Neural cell (in vitro differentiated cells): ENCODE measurements around the gene SYPL2. TPM values are rescaled to one million over a fixed set of nuclear protein-coding genes. Genes with fewer than 3 reads are reported as not detected.

Source experiments
- H2AFZ ChIP-seq: fragments of 200-600, 300-800 bp; sonication (generic), shearing (Covaris generic); 2 replicates; pipeline ENCODE4 v1.6.0; 2014; ENCODE audit warnings: low read depth, mild to moderate bottlenecking, antibody characterized with exemption, low read length, moderate library complexity
- H3F3A ChIP-seq: fragments of 200-600 bp; shearing (Covaris generic); 2 replicates; pipeline ENCODE4 v1.6.1; 2016; ENCODE audit warnings: mild to moderate bottlenecking, moderate library complexity, mixed read lengths, antibody characterized with exemption, low read length; ENCODE audit not compliant: insufficient read depth, poor library complexity, severe bottlenecking
- H3K27ac ChIP-seq: fragments of 200-600, 300-800 bp; sonication (generic), shearing (Covaris generic); 2 replicates; pipeline ENCODE4 v1.5.1; 2014; ENCODE audit warnings: mild to moderate bottlenecking, low read length, moderate library complexity
- H3K27me3 ChIP-seq: fragments of 300-800, 200-600 bp; sonication (generic), shearing (Covaris generic); 2 replicates; pipeline ENCODE4 v1.6.0; 2014; ENCODE audit warnings: mild to moderate bottlenecking, low read depth, low read length, moderate library complexity; ENCODE audit not compliant: insufficient read depth
- H3K36me3 ChIP-seq: fragments of 300-800, 200-600 bp; sonication (generic), shearing (Covaris generic); 2 replicates; pipeline ENCODE4 v1.5.1; 2014; ENCODE audit warnings: mild to moderate bottlenecking, antibody characterized with exemption, low read length, moderate library complexity; ENCODE audit not compliant: insufficient read depth
- H3K4me2 ChIP-seq: fragments of 300-800, 200-600 bp; sonication (generic), shearing (Covaris generic); 2 replicates; pipeline ENCODE4 v1.6.0; 2014; ENCODE audit warnings: mild to moderate bottlenecking, low read length
- H3K4me3 ChIP-seq: fragments of 300-800, 200-600 bp; sonication (generic), shearing (Covaris generic); 2 replicates; pipeline ENCODE4 v1.5.1; 2014; ENCODE audit warnings: mild to moderate bottlenecking, low read length, moderate library complexity
- H3K79me2 ChIP-seq: fragments of 200-600 bp; shearing (Covaris generic); replicated peaks from 2 replicates; pipeline ENCODE4 v1.6.0; 2014; ENCODE audit warnings: mild to moderate bottlenecking, low read length, moderate library complexity; ENCODE audit not compliant: insufficient read depth
- H3K9ac ChIP-seq: fragments of 300-800, 200-600 bp; sonication (generic), shearing (Covaris generic); 2 replicates; pipeline ENCODE4 v1.6.1; 2016; ENCODE audit warnings: mild to moderate bottlenecking, low read length, mixed read lengths
- H3K9me2 ChIP-seq: fragments of 200-600 bp; shearing (Covaris generic); 2 replicates; pipeline ENCODE4 v1.6.1; 2016; ENCODE audit warnings: mild to moderate bottlenecking, low read length, mixed read lengths; ENCODE audit not compliant: insufficient read depth
- H3K9me3 ChIP-seq: fragments of 200-600, 300-800 bp; sonication (generic), shearing (Covaris generic); 2 replicates; pipeline ENCODE4 v1.6.1; 2016; ENCODE audit warnings: mild to moderate bottlenecking, mixed run types, low read length, moderate library complexity, mixed read lengths
- H4K20me1 ChIP-seq: fragments of 200-600 bp; shearing (Covaris generic); 2 replicates; pipeline ENCODE4 v1.6.1; 2016; ENCODE audit warnings: mild to moderate bottlenecking, mixed run types; ENCODE audit not compliant: insufficient read depth
- CTCF ChIP-seq: fragments of 450-650 bp; IDR thresholded peaks from 2 replicates; pipeline ENCODE4 v1.5.1; 2014; ENCODE audit warnings: antibody characterized with exemption, mild to moderate bottlenecking, moderate library complexity; ENCODE audit not compliant: poor library complexity, severe bottlenecking
- EP300 ChIP-seq: fragments of 450-650 bp; conservative IDR thresholded peaks from 2 replicates; pipeline ENCODE4 v1.6.1; 2014; ENCODE audit warnings: antibody characterized with exemption, mild to moderate bottlenecking, moderate library complexity; ENCODE audit not compliant: poor library complexity, severe bottlenecking
- EZH2 ChIP-seq: fragments of 200-600, 300-800 bp; shearing (Covaris generic), sonication (generic); IDR thresholded peaks from 2 replicates; pipeline ENCODE4 v1.6.1; 2014; ENCODE audit warnings: antibody characterized with exemption, low read length, borderline replicate concordance, mild to moderate bottlenecking; ENCODE audit not compliant: insufficient read depth, poor library complexity, severe bottlenecking
- MXI1 ChIP-seq: fragments of 450-650 bp; conservative IDR thresholded peaks from 2 replicates; pipeline ENCODE4 v1.6.1; 2014; ENCODE audit warnings: antibody characterized with exemption, mild to moderate bottlenecking; ENCODE audit not compliant: poor library complexity, severe bottlenecking
- POLR2AphosphoS5 ChIP-seq: IDR thresholded peaks from 2 replicates; pipeline ENCODE4 v1.6.1; 2012
- RAD21 ChIP-seq: fragments of 450-650 bp; conservative IDR thresholded peaks from 2 replicates; pipeline ENCODE4 v1.6.1; 2014; ENCODE audit warnings: antibody characterized with exemption, mild to moderate bottlenecking, moderate library complexity
- REST ChIP-seq: IDR thresholded peaks from 2 replicates; pipeline ENCODE4 v1.6.1; 2012; ENCODE audit warnings: borderline replicate concordance
- SMC3 ChIP-seq: fragments of 450-650 bp; conservative IDR thresholded peaks from 2 replicates; pipeline ENCODE4 v1.6.1; 2014; ENCODE audit warnings: antibody characterized with exemption, mild to moderate bottlenecking, moderate library complexity; ENCODE audit not compliant: poor library complexity
- TAF1 ChIP-seq: IDR thresholded peaks from 2 replicates; pipeline ENCODE4 v1.6.1; 2012; ENCODE audit warnings: low read depth
- polyA plus RNA-seq: library from polyadenylated mRNA; depleted of rRNA; stranded (reverse); fragments of >200 nt; gene quantifications from 2 replicates; pipeline ENCODE4 v1.2.3, GENCODE V29; 2014

SYPL2 gene
- polyA plus RNA-seq, 1 donor from 2014 or later = not detected

- Histone ChIP-seq H3K27ac (peak within 1 kb of the TSS; percentile 92), H3K9me3 (no peaks in the 10 kb centered on the region), H3K79me2 (peaks cover 8% of the 10 kb centered on the region), H3K4me2 (peak within 1 kb of the TSS; percentile 70), H3K4me3 (peak within 1 kb of the TSS; percentile 81), H2AFZ (peak within 1 kb of the TSS; percentile 94), H3K9ac (peak within 1 kb of the TSS; percentile 91), H3K9me2 (no peaks in the 10 kb centered on the region), H3F3A (no peaks in the 10 kb centered on the region), H3K36me3 (no peaks in the 10 kb centered on the region), H4K20me1 (no peaks in the 10 kb centered on the region), H3K27me3 (no peaks in the 10 kb centered on the region)
- TF ChIP-seq RAD21 = no peak
- peak; percentile 100 for TF ChIP-seq TAF1
- TF ChIP-seq POLR2AphosphoS5 = peak; percentile 90
- TF ChIP-seq EP300 = peak; percentile 50
- TF ChIP-seq MXI1 = peak; percentile 96
- peak; percentile 13 for TF ChIP-seq SMC3
- no peak for TF ChIP-seq EZH2
- peak; percentile 3 for TF ChIP-seq CTCF
- TF ChIP-seq REST = peak; percentile 98
Measured at GRCh38 chr1:109483672-109484518, 17.5 kb downstream of the SYPL2 start, which contains the start of gene ATXN7L2. ATXN7L2 (plus strand) TSS chr1:109483905; CDS start chr1:109483954, 49 bp downstream.

- Histone ChIP-seq H3K9me3 (no peaks in the 10 kb centered on the region), H4K20me1 (no peaks in the 10 kb centered on the region), H3K79me2 (peaks cover 8% of the 10 kb centered on the region), H3K36me3 (no peaks in the 10 kb centered on the region), H3K9me2 (no peaks in the 10 kb centered on the region), H3K27me3 (no peaks in the 10 kb centered on the region), H3K4me3 (peak overlapping the region; percentile 81), H3K27ac (peak overlapping the region; percentile 92), H3F3A (no peaks in the 10 kb centered on the region), H2AFZ (peak overlapping the region; percentile 78), H3K4me2 (peak overlapping the region; percentile 70), H3K9ac (peak overlapping the region; percentile 91)
- TF ChIP-seq TAF1 (no peak), POLR2AphosphoS5 (no peak), EZH2 (no peak), REST (no peak), EP300 (no peak), CTCF (no peak), SMC3 (no peak), RAD21 (no peak), MXI1 (no peak)
Measured at GRCh38 chr1:109484519-109484975, 18.2 kb downstream of the SYPL2 start.
